Parathyroid adenoma (tissue), 2 donors: ENCODE measurements around the gene KRTAP10-8.

Experiments
- H2AFZ ChIP-seq: fragments of 300-600 bp; sonication (generic); one replicate; pipeline ENCODE4 v1.7.0; 2017; ENCODE audit warnings: antibody characterized with exemption, mild to moderate bottlenecking
- H3K27ac ChIP-seq: fragments of 300-600 bp; sonication (generic); one replicate; pipeline ENCODE4 v1.7.0; 2017
- H3K27me3 ChIP-seq: fragments of 300-600 bp; sonication (generic); one replicate; pipeline ENCODE4 v1.7.0; 2017; ENCODE audit warnings: low read length; ENCODE audit not compliant: control insufficient read depth, insufficient read depth
- H3K36me3 ChIP-seq: fragments of 300-600 bp; sonication (generic); one replicate; pipeline ENCODE4 v1.7.0; 2017; ENCODE audit warnings: low read length; ENCODE audit not compliant: control insufficient read depth, insufficient read depth
- H3K4me1 ChIP-seq: fragments of 300-600 bp; sonication (generic); one replicate; pipeline ENCODE4 v1.7.0; 2017; ENCODE audit warnings: control low read depth
- H3K4me2 ChIP-seq: fragments of 300-600 bp; sonication (generic); one replicate; pipeline ENCODE4 v1.7.0; 2017; ENCODE audit warnings: low read length
- H3K4me3 ChIP-seq: fragments of 300-600 bp; sonication (generic); one replicate; pipeline ENCODE4 v1.7.0; 2017; ENCODE audit warnings: low read depth, low read length
- H3K79me2 ChIP-seq: fragments of 300-600 bp; sonication (generic); one replicate; pipeline ENCODE4 v1.7.0; 2017; ENCODE audit warnings: control low read depth
- H3K9ac ChIP-seq: fragments of 300-600 bp; sonication (generic); one replicate; pipeline ENCODE4 v1.7.0; 2017; ENCODE audit warnings: mild to moderate bottlenecking
- H3K9me3 ChIP-seq: fragments of 300-600 bp; sonication (generic); one replicate; pipeline ENCODE4 v1.7.0; 2017; ENCODE audit warnings: low read length; ENCODE audit not compliant: control insufficient read depth
- CTCF ChIP-seq: fragments of 300-600 bp; sonication (generic); IDR thresholded peaks from one replicate; pipeline ENCODE4 v1.7.0; 2017; ENCODE audit warnings: antibody characterized with exemption, mild to moderate bottlenecking
- donor health status: primary hyperparathyroidism.

Gene KRTAP10-8

GRCh38 chr21:44612029-44612486 is at the start of gene KRTAP10-8:
Gene KRTAP10-8, plus strand, starts transcription at chr21:44612079. Its CDS starts 22 bp downstream, at chr21:44612101.
- Histone ChIP-seq H3K36me3 (no peaks in the 10 kb centered on the region), H3K27me3 (no peaks in the 10 kb centered on the region), H2AFZ (no peak within 1 kb of the TSS), H3K9ac (no peak within 1 kb of the TSS), H3K79me2 (no peaks in the 10 kb centered on the region), H3K27ac (no peak within 1 kb of the TSS), H3K4me1 (no peaks in the 10 kb centered on the region), H3K9me3 (no peaks in the 10 kb centered on the region), H3K4me2 (no peak within 1 kb of the TSS), H3K4me3 (no peak within 1 kb of the TSS)
- no peak for TF ChIP-seq CTCF

GRCh38 chr21:44564099-44564498 is 47.8 kb upstream of the KRTAP10-8 start:
- TF ChIP-seq CTCF = no peak
- no peaks in the 10 kb centered on the region for H3K9me3 ChIP-seq
- no peak overlapping the region for H3K4me3 ChIP-seq
- no peak overlapping the region for H3K9ac ChIP-seq
- no peak overlapping the region for H2AFZ ChIP-seq
- H3K27me3 ChIP-seq = no peaks in the 10 kb centered on the region
- no peaks in the 10 kb centered on the region for H3K4me1 ChIP-seq
- H3K36me3 ChIP-seq = no peaks in the 10 kb centered on the region
- no peak overlapping the region for H3K27ac ChIP-seq
- H3K4me2 ChIP-seq = no peak overlapping the region
- H3K79me2 ChIP-seq = no peaks in the 10 kb centered on the region

GRCh38 chr21:44564886-44565598 is 46.8 kb upstream of the KRTAP10-8 start:
- no peak overlapping the region for H3K27ac ChIP-seq
- no peak overlapping the region for H3K4me3 ChIP-seq
- H3K79me2 ChIP-seq = no peaks in the 10 kb centered on the region
- no peak overlapping the region for H3K4me2 ChIP-seq
- H2AFZ ChIP-seq = no peak overlapping the region
- H3K27me3 ChIP-seq = no peaks in the 10 kb centered on the region
- H3K9ac ChIP-seq = no peak overlapping the region
- no peaks in the 10 kb centered on the region for H3K36me3 ChIP-seq
- H3K4me1 ChIP-seq = no peaks in the 10 kb centered on the region
- no peaks in the 10 kb centered on the region for H3K9me3 ChIP-seq
- TF ChIP-seq CTCF = no peak

GRCh38 chr21:44566403-44566802 is 45.5 kb upstream of the KRTAP10-8 start:
- H3K4me3 ChIP-seq = no peak overlapping the region
- no peak overlapping the region for H3K9ac ChIP-seq
- no peak overlapping the region for H3K27ac ChIP-seq
- H3K79me2 ChIP-seq = no peaks in the 10 kb centered on the region
- no peaks in the 10 kb centered on the region for H3K4me1 ChIP-seq
- H2AFZ ChIP-seq = no peak overlapping the region
- H3K27me3 ChIP-seq = no peaks in the 10 kb centered on the region
- TF ChIP-seq CTCF = no peak
- no peaks in the 10 kb centered on the region for H3K9me3 ChIP-seq
- no peak overlapping the region for H3K4me2 ChIP-seq
- H3K36me3 ChIP-seq = no peaks in the 10 kb centered on the region
